ENCODE measurements around the gene MAGI1.

GRCh38 chr3:65890328-65890727, 148.4 kb downstream of the MAGI1 start:
- TF ChIP-seq CTCF (IDR thresholded peaks at IDR 0.05; ENCODE audit: insufficient read depth, low read length), result no peak
- no peak for TF ChIP-seq POLR2AphosphoS5 (IDR thresholded peaks at IDR 0.05; ENCODE audit: low read depth)
- no peak for TF ChIP-seq REST (IDR thresholded peaks at IDR 0.05; ENCODE audit: insufficient replicate concordance, low read depth)
- no peak for TF ChIP-seq GABPA (IDR thresholded peaks at IDR 0.05; ENCODE audit: low read depth)

All from HL-60 (cell line).